HG03442 (cell line): ENCODE measurements around the gene SCTR.
"Not testable (repeated sequence)": the region's sequence is repeated elsewhere in the genome, so short reads cannot be mapped to it uniquely, and the experiment has no call there.

Source experiments
- ATAC-seq: cut with Tn5 transposase; IDR thresholded peaks from one replicate; pipeline ENCODE4 v1.9.1; 2021; ENCODE audit warnings: mild to moderate bottlenecking, moderate library complexity; ENCODE audit not compliant: unreplicated experiment

The SCTR gene

DNA sequence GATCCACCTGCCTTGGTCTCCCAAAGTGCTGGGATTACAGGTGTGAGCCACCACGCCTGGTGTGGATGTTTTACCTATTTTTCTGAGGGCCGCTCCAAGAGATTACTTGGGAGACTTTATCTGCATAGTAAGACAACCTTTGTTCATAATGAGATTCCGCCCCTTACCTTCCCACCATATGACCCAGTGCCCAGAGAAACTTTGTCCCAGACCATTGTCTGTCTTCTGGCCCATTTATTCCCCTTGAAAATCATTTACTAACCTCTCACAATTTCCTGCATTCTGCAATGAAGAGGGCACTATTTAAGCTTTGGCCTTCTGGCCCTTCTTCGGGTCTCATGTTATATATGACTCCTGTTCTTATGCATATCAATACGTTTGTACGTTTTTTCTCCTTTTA lies 106.4 kb downstream of the SCTR start:
- no peak for ATAC-seq

DNA sequence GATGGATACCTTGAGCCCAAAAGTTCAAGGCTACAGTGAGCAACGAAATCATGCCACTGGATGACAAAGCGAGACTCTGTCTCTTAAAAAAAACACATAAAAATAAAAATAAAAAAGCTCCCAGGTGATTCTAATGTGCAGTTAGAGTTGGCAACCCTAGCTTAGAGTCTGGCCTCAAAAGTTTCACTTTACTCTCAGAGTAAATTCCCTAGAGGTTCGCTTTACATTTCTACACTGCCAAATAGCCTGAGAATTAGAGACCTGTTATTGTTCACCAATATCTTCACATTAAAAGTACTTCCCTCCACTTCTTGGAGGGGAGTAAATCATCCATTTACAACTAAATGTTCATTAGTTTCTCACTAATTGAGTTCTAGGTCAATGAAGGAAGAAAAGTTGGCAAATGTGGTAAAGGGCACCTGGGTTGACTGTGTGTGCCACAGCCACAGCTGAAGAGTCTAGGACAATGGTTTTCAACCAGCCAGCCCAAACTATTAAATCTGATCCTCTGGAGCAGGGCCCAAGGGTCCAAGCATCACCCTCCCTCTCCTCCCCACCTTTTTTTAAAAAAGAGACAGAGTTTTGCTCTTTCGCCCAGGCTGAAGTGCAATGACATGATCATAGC lies 107.9 kb downstream of the SCTR start:
- no peak for ATAC-seq

DNA sequence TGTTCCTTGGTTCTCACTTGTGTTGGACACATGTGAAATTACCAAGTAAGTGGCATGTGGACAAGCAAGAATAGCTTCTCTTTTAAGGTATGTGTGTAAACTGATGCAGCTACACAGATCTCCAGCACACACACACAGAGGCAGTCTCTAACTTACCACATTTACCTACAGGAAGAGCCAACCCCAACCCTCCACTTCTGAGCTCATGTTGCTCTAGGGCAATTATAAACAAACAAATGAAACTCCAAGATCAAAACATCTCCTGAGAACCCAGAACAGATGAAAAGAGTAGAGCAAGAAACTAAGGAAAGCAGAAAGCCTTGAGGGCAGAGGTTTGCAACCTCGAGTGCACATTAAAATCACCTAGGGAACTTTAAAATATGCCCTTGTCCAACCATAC lies 108.7 kb downstream of the SCTR start:
- ATAC-seq: no peak

DNA sequence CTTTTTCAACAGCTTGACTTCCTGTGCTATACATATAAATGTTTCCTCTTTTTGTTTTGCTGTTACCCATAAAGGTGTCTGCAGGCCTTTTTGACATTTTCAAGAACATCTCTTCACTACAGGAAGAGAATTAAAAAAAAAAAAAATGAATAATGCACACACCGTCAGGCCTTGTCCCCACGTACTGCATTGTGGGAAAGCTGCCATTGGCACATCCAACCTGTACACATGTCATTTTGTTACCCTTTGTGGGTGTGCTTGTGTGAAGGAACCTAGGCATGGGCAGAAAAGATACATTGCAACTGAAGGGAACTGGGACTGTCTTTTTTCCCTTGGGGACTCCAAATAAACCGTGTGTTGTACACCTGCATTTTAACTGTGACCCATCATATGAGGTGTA lies 109.4 kb downstream of the SCTR start:
- no peak for ATAC-seq

DNA sequence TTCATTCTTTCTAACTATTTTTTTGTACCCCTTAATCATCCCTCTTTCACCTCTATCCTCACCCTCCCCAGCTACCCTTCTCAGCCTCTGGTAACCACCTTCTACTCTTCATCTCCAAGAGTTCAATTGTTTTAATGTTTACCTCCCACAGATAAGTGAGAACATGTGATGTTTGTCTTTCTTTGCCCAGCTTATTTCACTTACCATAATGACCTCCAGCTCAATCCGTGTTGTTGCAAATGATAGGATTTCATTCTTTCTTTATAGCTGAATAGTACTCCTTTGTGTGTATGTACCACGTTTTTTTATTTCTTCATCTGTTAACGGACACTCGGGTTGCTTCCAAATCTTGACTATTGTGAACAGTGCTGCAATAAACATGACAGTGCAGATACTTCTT lies 114.8 kb downstream of the SCTR start:
- no peak for ATAC-seq

DNA sequence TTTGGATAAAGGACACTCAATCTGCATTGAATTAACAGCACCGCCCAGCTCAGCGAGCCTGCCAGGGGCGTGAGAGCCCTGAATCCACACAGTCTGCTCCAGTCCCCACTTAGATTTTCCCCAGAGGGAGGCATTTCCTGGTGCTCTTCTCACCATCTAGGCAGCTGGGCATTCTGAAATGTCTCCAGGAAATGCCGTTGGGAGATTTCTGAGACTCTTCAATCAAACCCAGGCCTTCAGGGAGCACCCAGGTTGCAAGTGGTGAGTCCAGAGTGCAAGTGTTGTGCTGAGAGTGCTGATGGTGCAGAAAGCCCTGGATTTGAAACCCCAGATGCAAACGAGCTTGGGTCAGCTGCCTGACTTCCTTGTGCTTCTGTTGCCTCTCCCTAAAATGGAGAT lies 116.1 kb downstream of the SCTR start:
- ATAC-seq: peak; percentile 21

DNA sequence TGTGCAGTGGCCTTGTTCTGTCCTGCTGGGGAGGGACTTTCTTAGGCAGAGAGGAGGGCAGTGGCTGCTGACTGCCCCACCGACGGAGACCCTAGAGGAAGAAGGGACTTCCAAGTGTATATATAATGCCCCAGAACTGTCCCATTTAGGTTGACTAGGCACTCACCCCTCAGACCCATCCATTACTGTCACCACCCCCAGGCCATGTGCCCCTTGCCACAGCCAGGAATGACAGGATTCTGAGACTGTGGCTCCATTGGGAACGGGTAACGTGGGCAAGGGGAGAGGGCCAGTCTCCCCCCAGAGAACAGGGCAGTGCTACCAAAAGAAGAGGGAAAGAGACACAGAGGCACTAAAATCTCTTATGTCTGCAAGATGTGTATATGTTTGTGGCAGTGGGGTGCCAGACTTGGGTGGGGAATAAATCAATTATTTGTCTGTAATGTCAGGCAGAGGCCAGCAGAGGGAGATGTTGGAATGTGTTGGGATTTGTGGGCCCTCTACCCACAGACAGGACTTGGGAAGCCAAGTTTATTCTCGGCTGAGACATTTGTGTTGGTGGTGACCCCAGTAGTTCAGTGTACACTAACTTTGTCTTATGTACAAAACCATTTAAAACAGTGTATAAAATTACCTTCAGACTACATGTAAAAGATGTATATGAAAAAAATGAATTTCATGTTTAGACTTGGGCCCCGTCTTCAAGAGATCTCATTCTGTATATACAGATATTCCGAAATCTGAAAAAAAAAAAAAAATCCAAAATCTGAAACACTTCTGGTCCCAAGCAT lies 116.7 kb downstream of the SCTR start:
- peak; percentile 51 for ATAC-seq

DNA sequence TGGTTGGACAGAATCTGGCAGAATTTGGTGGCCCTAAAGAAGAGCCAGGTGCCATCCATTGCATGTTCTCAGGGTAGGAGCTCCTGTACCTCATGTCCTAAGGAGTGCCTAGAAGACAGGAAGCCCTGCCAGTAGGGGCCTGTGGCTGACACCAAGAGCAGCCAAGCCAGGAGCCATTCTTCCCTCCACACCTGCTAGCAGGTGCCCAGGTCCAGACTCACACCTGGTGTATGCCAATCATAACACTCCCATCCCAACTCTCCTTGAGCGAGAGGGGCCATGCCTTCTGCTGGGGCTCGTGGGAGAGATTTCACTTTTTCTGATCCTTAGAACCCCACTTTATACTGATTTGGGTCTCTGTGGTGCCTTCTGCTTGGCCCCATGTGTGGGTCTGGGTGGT lies 119.1 kb downstream of the SCTR start:
- no peak for ATAC-seq

DNA sequence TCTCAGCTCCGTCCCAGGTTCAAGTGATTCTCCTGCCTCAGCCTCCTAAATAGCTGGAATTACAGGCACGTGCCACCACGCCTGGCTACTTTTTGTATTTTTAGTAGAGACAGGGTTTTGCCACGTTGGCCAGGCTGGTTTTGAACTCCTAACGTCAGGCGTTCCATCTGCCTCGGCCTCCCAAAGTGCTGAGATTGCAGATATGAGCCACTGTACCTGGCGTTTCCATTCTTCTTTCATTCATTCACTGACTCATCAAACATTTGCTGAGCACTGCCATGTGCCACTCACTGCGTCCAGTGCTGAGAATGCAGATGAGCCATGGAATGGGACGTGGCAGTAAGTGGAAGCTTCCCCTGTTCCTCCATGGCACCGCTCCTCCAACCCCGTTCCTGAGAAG lies 120.7 kb downstream of the SCTR start:
- not testable (repeated sequence) for ATAC-seq

DNA sequence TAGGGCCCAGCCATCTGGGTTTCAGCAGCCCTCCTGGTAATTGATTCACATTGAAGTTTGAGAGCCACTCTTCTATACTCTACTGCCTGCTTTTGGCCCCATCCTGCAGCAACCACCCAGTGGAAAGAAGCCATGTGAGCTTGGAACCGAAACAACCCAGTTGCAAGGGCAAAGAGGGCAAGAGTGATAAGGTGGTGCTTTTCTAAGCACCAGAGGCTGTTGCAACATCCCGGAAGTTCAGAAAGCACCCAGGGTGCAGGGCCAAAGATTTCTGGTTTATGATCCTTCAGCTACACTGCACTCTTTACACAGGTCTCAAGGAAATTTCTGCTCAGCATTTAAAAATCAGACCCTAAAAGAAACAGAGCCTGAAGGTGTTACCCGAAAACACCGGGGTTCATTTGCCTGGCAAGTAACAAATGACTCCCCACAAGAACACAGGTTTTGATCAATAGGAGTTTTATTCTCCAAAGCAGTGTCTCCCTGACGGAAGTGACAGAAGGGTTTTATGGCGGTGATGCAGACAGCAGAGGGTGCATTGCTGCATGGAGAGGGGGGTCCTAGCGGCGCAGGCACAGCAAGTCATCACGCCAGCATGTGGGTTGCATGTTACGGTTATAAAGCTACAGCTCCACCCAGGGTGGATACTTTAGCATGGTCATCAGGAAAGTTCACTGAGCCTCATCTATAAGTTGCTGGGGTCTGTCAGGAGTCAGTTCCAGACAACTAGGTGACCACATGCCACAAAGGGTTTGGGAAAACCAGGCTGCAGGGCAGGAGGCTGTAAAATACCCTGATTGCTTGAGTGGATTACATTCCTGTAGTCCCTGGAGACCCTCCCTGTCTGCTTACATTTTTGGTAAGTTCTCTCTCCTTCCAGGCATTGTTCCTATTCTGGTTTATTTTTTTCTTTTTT lies 121.4 kb downstream of the SCTR start:
- no peak for ATAC-seq

DNA sequence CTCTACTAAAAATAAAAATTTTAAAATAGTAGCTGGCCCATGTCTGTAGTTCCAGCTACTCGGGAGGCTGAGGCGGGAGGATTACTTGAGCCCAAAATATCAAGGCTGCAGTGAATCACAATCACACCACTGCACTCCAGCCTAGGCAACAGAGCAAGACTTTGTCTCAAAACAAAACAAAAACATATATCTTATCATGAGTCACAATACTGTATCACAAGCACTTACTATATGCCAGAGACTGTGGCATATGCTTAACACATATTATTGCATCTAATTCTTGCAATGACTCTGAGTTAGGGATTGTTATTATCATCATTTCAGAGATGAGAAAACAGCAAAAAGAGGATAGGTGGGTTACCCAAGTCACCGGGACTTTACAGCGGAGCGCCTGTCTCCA lies 122.2 kb downstream of the SCTR start:
- no peak for ATAC-seq

DNA sequence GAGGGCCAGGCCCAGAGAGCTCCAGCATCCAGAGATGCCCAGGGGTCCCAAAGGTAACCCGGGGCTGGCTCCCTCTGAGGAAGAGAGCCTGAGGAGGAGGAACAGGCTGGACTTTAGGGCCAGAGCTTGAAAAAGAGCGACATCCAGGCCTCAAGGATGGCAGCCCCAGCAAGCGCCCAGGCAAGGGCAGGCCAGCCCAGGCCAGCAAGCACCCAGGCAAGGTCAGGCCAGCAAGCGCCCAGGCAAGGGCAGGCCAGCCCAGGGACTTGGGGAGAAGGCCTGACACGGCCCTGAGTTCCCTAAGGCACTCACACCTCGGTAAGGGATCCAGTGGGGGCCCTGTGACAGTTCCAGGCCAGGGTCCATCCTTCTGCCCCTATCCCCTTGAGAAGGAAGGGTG lies 127.1 kb downstream of the SCTR start:
- no peak for ATAC-seq

DNA sequence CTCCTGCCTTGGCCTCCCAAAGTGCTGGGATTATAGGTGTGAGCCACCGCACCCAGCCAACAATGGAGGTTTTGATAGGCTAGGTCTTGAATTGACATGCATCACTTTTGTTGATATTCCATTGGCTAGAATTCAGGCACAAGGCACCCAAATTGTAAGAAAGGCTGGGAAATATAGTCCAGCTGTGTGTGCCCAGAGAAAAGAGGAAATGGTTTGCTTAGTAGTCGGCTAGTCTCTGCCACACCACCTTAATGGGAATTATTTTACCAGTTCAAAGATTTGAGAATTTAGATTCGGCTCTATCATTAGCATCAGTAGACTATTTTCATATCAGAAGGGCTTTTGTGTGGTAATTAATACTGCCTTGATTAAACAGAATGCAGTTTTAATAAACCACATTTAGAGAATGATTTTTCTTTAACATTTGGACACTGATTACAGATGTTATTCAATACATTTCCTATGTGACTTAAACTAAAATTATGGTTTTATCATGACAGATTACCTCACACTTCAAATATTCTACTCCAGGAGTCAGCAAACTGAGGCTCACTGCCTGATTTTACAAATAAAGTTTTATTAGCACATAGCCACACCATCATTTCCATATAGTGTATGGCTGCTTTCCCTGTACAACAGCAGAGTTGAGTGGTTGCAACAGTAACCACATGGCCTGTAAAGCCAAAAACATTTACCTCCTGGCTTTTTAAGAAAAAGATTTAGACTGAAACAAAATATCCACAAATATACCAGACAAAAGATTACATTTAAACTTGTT lies 130.1 kb downstream of the SCTR start:
- no peak for ATAC-seq
